Panc1 (cell line): Measurements from ENCODE around the gene IFIT5. TPM values are rescaled to one million over a fixed set of nuclear protein-coding genes. Genes with fewer than 3 reads are reported as not detected.

ENCODE experiments used
- ATAC-seq: fragments of 200-7000 bp; cut with Tn5 transposase; 2 replicates; pipeline ENCODE4 v1.9.1; 2020; ENCODE audit warnings: mild to moderate bottlenecking, moderate library complexity
- BruUV-seq: library from RNA; stranded (reverse); fragments of 400-500 nt; replicated peaks from 2 replicates; lab custom pipeline; 2021; lab: Mats Ljungman, UMichigan
- CTCF ChIA-PET: fragments of 300-600 bp; sonication (Branson Sonifier 250); formaldehyde crosslinking; loops from one replicate; lab custom pipeline; 2022; ENCODE audit warnings: antibody characterized with exemption; lab: Charles Lee
- POLR2A ChIA-PET: fragments of 300-600 bp; sonication (Branson Sonifier 250); formaldehyde crosslinking; loops from one replicate; lab custom pipeline; 2022; ENCODE audit warnings: antibody characterized with exemption; lab: Charles Lee
- DNase-seq: peaks from one replicate; pipeline ENCODE4 v3.0.0-alpha.2; 2010; ENCODE audit warnings: low read depth, low spot score
- H3K27ac ChIP-seq: 2 replicates; pipeline ENCODE4 v1.5.1; 2011; ENCODE audit warnings: mild to moderate bottlenecking, low read length, inconsistent platforms
- H3K27me3 ChIP-seq: fragments of 200-500 bp; sonication (Bioruptor generic); 2 replicates; pipeline ENCODE4 v1.6.0; 2014; ENCODE audit warnings: low read length, inconsistent platforms; ENCODE audit not compliant: control insufficient read depth, insufficient read depth
- H3K36me3 ChIP-seq: fragments of 200-500 bp; sonication (Bioruptor generic); 2 replicates; pipeline ENCODE4 v1.5.1; 2014; ENCODE audit warnings: inconsistent platforms, mild to moderate bottlenecking, low read length, moderate library complexity; ENCODE audit not compliant: control insufficient read depth, insufficient read depth
- H3K4me1 ChIP-seq: 2 replicates; pipeline ENCODE4 v1.5.1; 2011; ENCODE audit warnings: inconsistent platforms, mild to moderate bottlenecking, low read length, moderate library complexity; ENCODE audit not compliant: control insufficient read depth, insufficient read depth
- H3K4me3 ChIP-seq, 2 experiments: 2 replicates each; pipeline ENCODE4 v1.5.1; 2011 to 2012; ENCODE audit warnings: low read depth in 2 of 2, low read length in 2 of 2, mild to moderate bottlenecking in 2 of 2, inconsistent platforms in 1 of 2, moderate library complexity in 1 of 2
- H3K9me3 ChIP-seq: fragments of 200-500 bp; sonication (Bioruptor generic); 2 replicates; pipeline ENCODE4 v1.5.1; 2014; ENCODE audit warnings: low read depth, mild to moderate bottlenecking, inconsistent platforms, low read length, moderate library complexity; ENCODE audit not compliant: control insufficient read depth, insufficient read depth
- POLR2AphosphoS5 ChIP-seq: IDR thresholded peaks from 2 replicates; pipeline ENCODE4 v1.6.1; 2012; ENCODE audit warnings: mild to moderate bottlenecking, low read depth, low read length, moderate library complexity
- SIN3A ChIP-seq: IDR thresholded peaks from 2 replicates; pipeline ENCODE4 v1.6.1; 2012; ENCODE audit warnings: low read depth, mild to moderate bottlenecking, low read length, moderate library complexity, borderline replicate concordance; ENCODE audit not compliant: insufficient read depth
- TCF7L2 ChIP-seq: IDR thresholded peaks from 2 replicates; pipeline ENCODE4 v1.6.1; 2011; ENCODE audit warnings: mild to moderate bottlenecking, low read depth, low read length, inconsistent platforms
- in situ Hi-C: cut with HindIII; loops from 2 replicates; pipeline ENCODE4 v1.10.0; 2016; ENCODE audit warnings: low sequenced_read_pairs, low pct_unique_long_range_greater_than_20kb
- intact Hi-C: fragments of 100-400 bp; cut with micrococcal nuclease; formaldehyde crosslinking; loops from one replicate; pipeline ENCODE4 v1.10.0; 2022; ENCODE audit not compliant: unreplicated experiment
- total RNA-seq: library from RNA; stranded (reverse); gene quantifications from one replicate; pipeline ENCODE4 v1.2.1, GENCODE V29; 2021; ENCODE audit not compliant: unreplicated experiment
- TF ChIP-seq, protein P1 (sequence below), 2 experiments: IDR thresholded peaks; 2 replicates each; pipeline ENCODE4 v1.6.1; 2011 to 2012; ENCODE audit warnings: low read depth in 2 of 2, control low read depth in 1 of 2, low read length in 1 of 2, mild to moderate bottlenecking in 1 of 2, moderate library complexity in 1 of 2; ENCODE audit not compliant: insufficient read depth in 1 of 2
- TF ChIP-seq, protein P2 (sequence below): fragments of 450-650 bp; IDR thresholded peaks from 2 replicates; pipeline ENCODE4 v1.5.1; 2017; ENCODE audit warnings: mild to moderate bottlenecking

IFIT5 gene
- total RNA-seq, 1 experiment from 2014 or later: 11.1 TPM

DNA sequence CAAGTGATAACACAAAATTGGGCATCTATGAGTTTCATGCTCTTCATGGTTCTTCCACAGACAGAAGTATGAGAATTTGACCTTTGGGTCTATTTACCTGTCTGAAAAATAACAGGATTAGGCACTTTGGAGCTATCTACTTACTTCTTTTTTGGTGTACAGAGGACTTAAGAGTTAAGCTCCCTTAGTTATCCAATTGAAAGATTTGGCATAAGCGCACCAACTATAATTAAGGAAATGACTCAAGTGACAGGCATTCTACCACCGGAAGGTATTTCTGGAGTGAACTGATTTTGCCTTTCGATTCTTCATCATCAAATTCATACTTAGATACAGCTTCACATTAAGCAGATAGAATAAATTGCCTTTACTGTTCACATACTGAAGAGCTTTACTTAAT, 43.9 kb downstream of the IFIT5 start:
- Histone ChIP-seq H3K4me3 (no peak overlapping the region), H3K4me1 (peaks cover 3% of the 10 kb centered on the region), H3K27ac (no peak overlapping the region), H3K27me3 (no peaks in the 10 kb centered on the region), H3K9me3 (no peaks in the 10 kb centered on the region), H3K36me3 (no peaks in the 10 kb centered on the region)
- BruUV-seq: no TSS peak
- intact Hi-C loops: no loop called here
- in situ Hi-C loops: no loop called here
- ChIA-PET CTCF (no interaction called here), POLR2A (no interaction called here)
- TF ChIP-seq SIN3A: no peak
- no peak for TF ChIP-seq TCF7L2
- TF ChIP-seq, protein P1, sequence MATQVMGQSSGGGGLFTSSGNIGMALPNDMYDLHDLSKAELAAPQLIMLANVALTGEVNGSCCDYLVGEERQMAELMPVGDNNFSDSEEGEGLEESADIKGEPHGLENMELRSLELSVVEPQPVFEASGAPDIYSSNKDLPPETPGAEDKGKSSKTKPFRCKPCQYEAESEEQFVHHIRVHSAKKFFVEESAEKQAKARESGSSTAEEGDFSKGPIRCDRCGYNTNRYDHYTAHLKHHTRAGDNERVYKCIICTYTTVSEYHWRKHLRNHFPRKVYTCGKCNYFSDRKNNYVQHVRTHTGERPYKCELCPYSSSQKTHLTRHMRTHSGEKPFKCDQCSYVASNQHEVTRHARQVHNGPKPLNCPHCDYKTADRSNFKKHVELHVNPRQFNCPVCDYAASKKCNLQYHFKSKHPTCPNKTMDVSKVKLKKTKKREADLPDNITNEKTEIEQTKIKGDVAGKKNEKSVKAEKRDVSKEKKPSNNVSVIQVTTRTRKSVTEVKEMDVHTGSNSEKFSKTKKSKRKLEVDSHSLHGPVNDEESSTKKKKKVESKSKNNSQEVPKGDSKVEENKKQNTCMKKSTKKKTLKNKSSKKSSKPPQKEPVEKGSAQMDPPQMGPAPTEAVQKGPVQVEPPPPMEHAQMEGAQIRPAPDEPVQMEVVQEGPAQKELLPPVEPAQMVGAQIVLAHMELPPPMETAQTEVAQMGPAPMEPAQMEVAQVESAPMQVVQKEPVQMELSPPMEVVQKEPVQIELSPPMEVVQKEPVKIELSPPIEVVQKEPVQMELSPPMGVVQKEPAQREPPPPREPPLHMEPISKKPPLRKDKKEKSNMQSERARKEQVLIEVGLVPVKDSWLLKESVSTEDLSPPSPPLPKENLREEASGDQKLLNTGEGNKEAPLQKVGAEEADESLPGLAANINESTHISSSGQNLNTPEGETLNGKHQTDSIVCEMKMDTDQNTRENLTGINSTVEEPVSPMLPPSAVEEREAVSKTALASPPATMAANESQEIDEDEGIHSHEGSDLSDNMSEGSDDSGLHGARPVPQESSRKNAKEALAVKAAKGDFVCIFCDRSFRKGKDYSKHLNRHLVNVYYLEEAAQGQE (IDR thresholded peaks at IDR 0.05; ENCODE audit: insufficient read depth in 1 of 2, low read depth in 2 of 2, low read length in 1 of 2): no peak
- TF ChIP-seq, protein P2, sequence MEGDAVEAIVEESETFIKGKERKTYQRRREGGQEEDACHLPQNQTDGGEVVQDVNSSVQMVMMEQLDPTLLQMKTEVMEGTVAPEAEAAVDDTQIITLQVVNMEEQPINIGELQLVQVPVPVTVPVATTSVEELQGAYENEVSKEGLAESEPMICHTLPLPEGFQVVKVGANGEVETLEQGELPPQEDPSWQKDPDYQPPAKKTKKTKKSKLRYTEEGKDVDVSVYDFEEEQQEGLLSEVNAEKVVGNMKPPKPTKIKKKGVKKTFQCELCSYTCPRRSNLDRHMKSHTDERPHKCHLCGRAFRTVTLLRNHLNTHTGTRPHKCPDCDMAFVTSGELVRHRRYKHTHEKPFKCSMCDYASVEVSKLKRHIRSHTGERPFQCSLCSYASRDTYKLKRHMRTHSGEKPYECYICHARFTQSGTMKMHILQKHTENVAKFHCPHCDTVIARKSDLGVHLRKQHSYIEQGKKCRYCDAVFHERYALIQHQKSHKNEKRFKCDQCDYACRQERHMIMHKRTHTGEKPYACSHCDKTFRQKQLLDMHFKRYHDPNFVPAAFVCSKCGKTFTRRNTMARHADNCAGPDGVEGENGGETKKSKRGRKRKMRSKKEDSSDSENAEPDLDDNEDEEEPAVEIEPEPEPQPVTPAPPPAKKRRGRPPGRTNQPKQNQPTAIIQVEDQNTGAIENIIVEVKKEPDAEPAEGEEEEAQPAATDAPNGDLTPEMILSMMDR: no peak
- TF ChIP-seq POLR2AphosphoS5: no peak
- ATAC-seq (peak; percentile 51; the same call in 1 of the 2 replicates), DNase-seq (no peak)

DNA sequence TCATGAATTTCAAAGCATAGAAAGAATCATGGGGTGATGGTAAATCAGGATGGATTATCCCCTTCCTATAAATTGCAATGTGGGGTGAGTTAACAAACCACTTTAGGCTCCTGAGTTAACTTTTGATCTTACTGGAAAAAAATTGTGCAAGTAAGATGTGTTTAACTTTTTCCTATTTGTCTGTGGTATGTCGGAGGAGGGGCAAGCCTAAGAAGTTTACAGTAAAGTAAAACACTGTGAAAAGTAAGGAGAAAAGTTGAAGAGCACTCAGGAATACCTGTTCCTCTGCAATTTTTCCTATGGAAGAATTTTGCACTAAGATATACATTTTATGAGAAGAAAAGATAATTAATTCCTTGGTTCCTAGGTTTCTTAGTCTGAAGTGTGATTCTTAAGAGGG, 44.4 kb downstream of the IFIT5 start:
- H3K27ac ChIP-seq: no peak overlapping the region
- no peak overlapping the region for H3K4me3 ChIP-seq
- ATAC-seq: no peak
- TF ChIP-seq TCF7L2 (no peak), POLR2AphosphoS5 (no peak), SIN3A (no peak)
- TF ChIP-seq, protein P1 (IDR thresholded peaks at IDR 0.05; ENCODE audit: insufficient read depth in 1 of 2, low read depth in 2 of 2, low read length in 1 of 2): no peak
- TF ChIP-seq, protein P2: no peak
- H3K27me3 ChIP-seq: no peaks in the 10 kb centered on the region
- CTCF ChIA-PET: no interaction called here
- no peak for DNase-seq
- in situ Hi-C loops (no loop called here), intact Hi-C loops (no loop called here)
- peaks cover 3% of the 10 kb centered on the region for H3K4me1 ChIP-seq
- no peaks in the 10 kb centered on the region for H3K36me3 ChIP-seq
- POLR2A ChIA-PET: interaction anchor here (0.6 kb wide), 1 partner anchor 280 kb away, joined by 4 read pairs; no protein-coding TSS in a partner anchor
- BruUV-seq: no TSS peak
- no peaks in the 10 kb centered on the region for H3K9me3 ChIP-seq
